HG02610 (cell line): ENCODE results near the gene EXT2.

Experiments used
- ATAC-seq: cut with Tn5 transposase; IDR thresholded peaks from one replicate; pipeline ENCODE4 v1.9.1; 2021; ENCODE audit warnings: mild to moderate bottlenecking, moderate library complexity; ENCODE audit not compliant: unreplicated experiment

Gene EXT2

DNA sequence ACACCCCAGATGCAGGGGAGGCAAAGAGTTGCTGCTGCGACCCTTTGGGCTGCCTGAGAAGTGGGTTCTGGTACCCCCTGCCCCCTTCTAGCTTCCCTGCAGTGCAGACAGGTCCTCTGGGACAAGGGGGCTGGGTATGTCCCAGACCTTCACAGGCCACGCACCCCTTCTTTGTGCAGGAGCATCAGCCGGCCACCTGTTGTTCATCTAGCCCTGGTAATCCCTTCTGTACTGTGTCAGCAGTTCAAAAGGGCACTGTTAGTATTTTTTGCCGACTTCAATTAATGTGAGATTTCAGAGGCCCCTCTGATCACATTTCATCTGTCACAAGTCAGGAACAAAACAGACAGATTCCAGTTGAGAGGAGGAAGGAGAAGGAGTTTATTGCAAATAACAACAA is 164.6 kb downstream of the EXT2 start:
- ATAC-seq = no peak

DNA sequence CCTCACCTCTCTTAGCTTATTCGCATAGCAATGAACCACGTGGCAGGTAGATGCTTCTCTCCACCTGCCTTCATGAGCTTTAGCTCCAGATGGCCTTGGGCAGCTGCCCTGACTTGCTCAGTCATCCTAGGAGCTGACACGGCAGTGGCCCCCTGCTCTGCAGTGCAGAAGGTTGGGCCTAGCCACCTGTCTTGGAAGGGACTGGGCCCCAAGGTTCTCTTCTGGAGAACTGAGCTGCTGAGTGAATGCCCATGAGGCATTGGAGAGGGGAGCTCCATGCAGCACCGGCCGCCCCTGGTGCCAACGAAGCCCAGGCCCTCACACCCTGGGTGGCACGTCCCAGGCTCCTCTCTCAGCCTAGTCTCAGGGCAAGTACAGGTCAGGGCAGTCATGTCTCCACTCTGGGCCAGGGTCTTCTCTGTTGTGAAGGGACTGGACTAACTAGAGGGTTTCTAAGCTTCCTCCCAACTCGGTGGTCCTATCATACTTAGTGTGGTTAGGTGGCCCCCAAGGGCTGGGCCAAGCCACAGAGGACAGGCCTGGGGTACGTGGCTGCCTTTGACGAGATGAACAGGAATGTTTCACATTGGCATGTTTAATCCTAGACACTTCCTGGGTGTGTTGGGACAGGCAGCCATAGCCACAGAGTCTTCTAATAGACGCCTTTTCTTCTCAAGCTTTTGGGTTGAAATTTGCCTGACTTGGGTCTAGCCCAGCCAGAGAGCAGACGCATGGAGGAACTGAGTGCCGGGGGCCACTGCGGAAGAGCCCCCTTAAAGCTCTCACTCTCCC is 166.5 kb downstream of the EXT2 start:
- no peak for ATAC-seq

DNA sequence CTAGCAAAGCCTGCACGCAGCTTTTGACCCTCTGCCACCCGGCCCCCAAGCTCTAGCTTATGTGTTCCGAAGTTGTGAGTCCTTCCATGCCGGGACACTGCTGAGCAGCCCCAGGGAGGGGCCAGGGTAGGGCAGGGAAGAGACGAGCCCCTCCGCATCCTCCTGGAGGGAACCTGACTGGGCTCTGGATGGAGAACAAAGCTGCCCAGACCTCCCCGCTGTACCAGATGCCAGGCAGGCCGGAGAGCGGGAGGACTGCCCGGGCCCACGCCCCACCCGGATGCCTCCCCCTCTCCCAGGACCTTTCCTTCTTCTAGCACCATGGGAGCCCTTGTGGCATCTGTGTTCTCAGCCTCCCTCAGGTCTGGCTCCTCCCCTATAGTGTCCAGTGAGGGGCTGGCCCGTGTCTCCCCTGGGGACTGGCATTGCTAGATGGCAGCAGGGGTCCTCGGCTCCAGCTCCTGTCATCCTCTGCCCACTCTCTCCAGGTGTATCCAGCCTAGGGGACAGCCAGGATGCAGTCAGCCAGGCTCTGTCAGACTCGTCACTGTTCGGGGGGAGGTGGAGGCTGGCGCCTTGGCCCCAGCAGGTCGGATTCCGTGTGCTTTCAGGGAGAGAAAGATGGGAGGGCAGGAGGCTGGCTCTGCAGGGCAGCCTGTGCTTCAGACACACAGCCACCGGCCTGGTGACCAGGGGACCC is 168.4 kb downstream of the EXT2 start:
- no peak for ATAC-seq

GRCh38 chr11:44264438-44264749 is 168.9 kb downstream of the EXT2 start:
- no peak for ATAC-seq

DNA sequence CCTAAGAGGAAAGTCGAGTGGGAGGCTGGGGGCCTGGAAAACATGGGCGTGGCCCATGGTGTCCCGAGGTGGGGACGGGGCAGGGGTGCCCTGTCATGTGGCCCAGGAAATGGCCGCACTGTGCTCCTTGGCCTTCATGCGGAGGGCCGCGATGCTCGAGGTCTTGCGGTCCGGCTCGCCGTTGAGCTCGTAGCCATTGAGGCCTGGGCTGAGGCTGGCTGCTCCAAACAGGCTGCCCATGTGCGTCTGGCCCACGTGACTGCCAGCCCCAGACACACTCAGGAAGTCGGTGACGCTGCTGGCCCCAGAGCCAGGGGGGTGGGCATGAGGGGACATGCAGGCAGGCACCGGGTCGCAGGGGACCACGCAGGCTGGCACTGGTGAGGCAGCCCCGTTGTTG is 169.3 kb downstream of the EXT2 start:
- no peak for ATAC-seq

- no peak for ATAC-seq
Measured at GRCh38 chr11:44266056-44266780, 170.7 kb downstream of the EXT2 start.

- ATAC-seq = no peak
Measured at GRCh38 chr11:44267006-44267749, 171.7 kb downstream of the EXT2 start.

DNA sequence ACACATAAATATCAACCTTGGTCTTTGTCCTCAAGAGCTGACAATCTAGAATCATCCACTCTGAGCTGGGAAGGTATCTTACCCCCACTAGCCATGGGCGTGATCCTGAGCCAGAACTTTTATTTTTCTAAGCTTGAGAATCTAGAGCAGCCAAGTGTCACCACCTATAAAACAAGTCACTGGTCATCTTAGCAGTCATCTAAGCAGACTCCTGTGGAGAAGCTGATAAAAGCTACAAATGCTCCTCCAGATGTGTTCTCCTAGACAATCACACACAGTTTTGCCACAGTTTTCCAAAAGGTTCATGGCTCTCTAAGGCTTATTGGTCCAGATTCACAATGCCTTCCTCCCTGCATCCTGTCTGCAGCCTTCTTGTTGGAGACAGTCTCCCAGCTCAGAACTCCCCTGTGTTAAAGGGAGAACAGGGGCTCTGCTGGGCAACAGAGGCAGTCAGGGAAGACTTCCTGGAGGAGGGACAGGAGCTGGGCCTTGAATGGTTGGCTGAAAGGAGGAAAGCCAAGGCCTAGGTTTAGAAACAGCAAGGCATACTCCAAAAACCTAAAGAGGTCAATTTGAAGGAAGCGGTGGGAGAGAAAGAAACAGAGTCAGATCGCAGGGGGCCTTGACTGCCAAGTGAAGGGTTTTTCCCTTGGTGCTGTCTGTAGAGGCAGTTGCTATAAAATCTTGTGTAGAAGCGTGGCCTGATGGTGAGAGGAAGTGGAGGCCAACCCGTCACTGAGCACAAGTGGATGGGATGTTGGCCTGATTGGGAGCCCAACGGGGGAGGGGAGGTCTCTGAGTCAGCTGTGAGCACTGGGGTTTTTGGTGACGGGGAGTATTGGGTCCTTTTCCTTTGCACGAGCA is 172.5 kb downstream of the EXT2 start:
- ATAC-seq = no peak

DNA sequence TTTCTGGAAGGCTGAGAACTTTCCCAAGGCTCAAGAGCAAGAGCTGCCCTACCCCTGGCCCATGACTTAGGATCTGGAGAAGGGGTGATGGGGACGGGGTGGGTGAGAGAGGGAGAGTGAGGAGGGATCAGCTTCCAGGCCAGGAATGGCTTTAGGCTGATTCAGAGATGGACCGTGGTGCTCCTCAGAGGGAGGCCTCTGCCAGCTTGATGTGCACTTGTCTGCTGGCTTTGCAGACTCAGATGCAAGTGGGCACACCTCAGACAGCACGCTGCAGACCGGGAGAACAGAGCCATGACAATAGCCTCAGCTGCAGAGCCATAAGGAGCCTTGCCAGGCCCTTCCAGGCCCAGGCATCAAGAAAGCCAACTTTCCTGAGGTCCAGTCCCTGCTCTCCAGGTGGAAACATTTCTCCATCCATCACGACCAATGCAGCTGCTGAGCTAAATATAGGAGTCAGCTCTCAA is 173.2 kb downstream of the EXT2 start:
- ATAC-seq = no peak

- no peak for ATAC-seq
Measured at GRCh38 chr11:44269369-44270351, 174.2 kb downstream of the EXT2 start.

- no peak for ATAC-seq
Measured at GRCh38 chr11:44270403-44271273, 175.2 kb downstream of the EXT2 start.

DNA sequence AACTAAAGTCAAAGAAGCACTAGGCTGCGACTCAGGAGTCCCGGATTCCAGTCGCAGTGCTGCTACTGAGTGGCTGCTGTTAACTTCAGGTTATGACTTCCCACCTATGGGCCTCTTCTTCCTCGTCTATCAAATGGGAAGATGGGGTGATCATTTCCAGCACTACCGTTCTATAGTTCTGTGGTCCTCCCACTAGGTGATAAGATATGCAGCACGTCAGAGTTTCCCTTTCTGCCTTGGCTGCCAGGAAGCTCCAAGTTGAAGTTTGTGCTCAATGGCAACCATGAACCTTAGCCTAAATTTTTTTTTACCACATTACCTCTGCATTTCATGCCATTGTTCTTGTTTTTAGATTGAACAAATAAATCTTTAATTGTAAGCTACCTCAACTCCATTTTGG is 175.8 kb downstream of the EXT2 start:
- ATAC-seq = no peak

DNA sequence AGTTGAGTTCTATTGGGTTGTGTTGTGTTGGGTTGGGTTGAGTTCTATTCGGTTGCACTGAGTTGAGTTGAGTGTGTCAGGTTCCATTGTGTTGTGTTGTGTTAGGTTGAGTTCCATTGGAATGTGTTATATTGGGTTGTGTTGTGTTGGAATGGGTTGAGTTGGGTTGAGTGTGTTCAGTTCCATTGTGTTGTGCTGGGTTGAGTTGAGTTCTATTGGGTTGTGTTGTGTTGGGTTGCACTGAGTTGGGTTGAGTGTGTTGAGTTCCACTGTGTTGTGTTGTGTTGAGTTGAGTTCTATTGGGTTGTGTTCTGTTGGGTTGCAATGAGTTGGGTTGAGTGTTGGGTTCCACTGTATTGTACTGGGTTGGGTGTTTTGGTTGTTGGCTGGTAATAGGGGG is 178.9 kb downstream of the EXT2 start:
- ATAC-seq = no peak

- ATAC-seq = no peak
Measured at GRCh38 chr11:44275241-44275640, 179.8 kb downstream of the EXT2 start.

DNA sequence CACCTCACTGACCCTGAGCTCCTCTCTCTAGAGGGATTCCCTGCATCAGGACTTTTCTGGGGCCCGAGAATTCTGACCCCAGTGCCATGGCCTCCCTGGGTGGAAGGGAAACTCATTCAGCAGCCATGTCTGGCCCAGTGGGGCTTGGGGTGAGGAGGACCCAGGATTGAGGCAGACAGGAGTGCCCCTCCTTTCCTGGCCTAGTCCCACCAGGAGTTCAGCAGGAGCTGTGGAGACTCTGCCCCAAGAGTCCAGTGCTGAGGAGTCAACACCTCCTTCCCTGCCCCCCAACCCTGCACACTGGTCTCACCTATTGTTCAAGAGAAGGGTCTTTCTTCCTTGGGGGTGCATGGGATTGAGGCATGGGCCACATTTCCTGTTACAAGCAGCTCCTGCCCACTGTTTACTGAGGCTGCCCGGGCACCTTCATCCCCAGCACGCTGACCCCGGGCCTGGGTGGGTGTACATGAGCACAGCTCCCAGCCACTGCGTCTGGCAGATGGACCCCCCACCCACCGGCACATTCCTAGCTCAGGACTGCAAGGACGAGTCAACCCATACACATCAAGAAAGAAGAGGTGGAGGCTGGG is 180.6 kb downstream of the EXT2 start:
- ATAC-seq = no peak

- ATAC-seq = no peak
Measured at GRCh38 chr11:44277196-44278090, 182.0 kb downstream of the EXT2 start.

- ATAC-seq = no peak
Measured at GRCh38 chr11:44279483-44279882, 184.0 kb downstream of the EXT2 start.
